Mesothelial cell of epicardium (in vitro differentiated cells): ENCODE results near the gene PCSK2. TPM values are rescaled to one million over a fixed set of nuclear protein-coding genes. Genes with fewer than 3 reads are reported as not detected.

Source experiments
- DNase-seq, 2 experiments: peaks; one replicate each; pipeline ENCODE4 v3.0.0; 2021; ENCODE audit warnings: low spot score in 2 of 2; ENCODE audit not compliant: unreplicated experiment in 2 of 2
- H3K27ac Mint-ChIP-seq: 2 replicates; pipeline ENCODE4 v1.8.0; 2021; ENCODE audit warnings: mixed read lengths
- H3K27me3 Mint-ChIP-seq: 2 replicates; pipeline ENCODE4 v1.8.0; 2021; ENCODE audit warnings: low read depth, mixed read lengths
- H3K36me3 Mint-ChIP-seq: 2 replicates; pipeline ENCODE4 v1.8.0; 2021; ENCODE audit warnings: mixed read lengths
- H3K4me1 Mint-ChIP-seq: 2 replicates; pipeline ENCODE4 v1.8.0; 2021; ENCODE audit warnings: mixed read lengths
- H3K4me3 Mint-ChIP-seq: 2 replicates; pipeline ENCODE4 v1.8.0; 2021; ENCODE audit warnings: mild to moderate bottlenecking, moderate library complexity, mixed read lengths
- H3K9me3 Mint-ChIP-seq: 2 replicates; pipeline ENCODE4 v1.8.0; 2021; ENCODE audit warnings: mixed read lengths
- total RNA-seq: library from RNA; stranded (reverse); gene quantifications from 3 replicates; pipeline ENCODE4 v1.2.1, GENCODE V29; 2021
- TF ChIP-seq, protein P1 (sequence below): fragments of 200-600 bp; sonication (generic); IDR thresholded peaks from one replicate; pipeline ENCODE4 v1.5.0; 2021; ENCODE audit warnings: antibody characterized with exemption; ENCODE audit not compliant: unreplicated experiment

Gene PCSK2
- total RNA-seq, 1 donor from 2014 or later = 0.38 TPM

GRCh38 chr20:17374086-17374485 is 147.2 kb downstream of the PCSK2 start:
- Mint-ChIP-seq H3K9me3 (no peaks in the 10 kb centered on the region), H3K36me3 (no peaks in the 10 kb centered on the region), H3K4me1 (no peaks in the 10 kb centered on the region), H3K4me3 (no peak overlapping the region), H3K27ac (no peak overlapping the region), H3K27me3 (peaks cover 40% of the 10 kb centered on the region)
- no peak for DNase-seq
- TF ChIP-seq, protein P1, sequence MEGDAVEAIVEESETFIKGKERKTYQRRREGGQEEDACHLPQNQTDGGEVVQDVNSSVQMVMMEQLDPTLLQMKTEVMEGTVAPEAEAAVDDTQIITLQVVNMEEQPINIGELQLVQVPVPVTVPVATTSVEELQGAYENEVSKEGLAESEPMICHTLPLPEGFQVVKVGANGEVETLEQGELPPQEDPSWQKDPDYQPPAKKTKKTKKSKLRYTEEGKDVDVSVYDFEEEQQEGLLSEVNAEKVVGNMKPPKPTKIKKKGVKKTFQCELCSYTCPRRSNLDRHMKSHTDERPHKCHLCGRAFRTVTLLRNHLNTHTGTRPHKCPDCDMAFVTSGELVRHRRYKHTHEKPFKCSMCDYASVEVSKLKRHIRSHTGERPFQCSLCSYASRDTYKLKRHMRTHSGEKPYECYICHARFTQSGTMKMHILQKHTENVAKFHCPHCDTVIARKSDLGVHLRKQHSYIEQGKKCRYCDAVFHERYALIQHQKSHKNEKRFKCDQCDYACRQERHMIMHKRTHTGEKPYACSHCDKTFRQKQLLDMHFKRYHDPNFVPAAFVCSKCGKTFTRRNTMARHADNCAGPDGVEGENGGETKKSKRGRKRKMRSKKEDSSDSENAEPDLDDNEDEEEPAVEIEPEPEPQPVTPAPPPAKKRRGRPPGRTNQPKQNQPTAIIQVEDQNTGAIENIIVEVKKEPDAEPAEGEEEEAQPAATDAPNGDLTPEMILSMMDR = no peak

DNA sequence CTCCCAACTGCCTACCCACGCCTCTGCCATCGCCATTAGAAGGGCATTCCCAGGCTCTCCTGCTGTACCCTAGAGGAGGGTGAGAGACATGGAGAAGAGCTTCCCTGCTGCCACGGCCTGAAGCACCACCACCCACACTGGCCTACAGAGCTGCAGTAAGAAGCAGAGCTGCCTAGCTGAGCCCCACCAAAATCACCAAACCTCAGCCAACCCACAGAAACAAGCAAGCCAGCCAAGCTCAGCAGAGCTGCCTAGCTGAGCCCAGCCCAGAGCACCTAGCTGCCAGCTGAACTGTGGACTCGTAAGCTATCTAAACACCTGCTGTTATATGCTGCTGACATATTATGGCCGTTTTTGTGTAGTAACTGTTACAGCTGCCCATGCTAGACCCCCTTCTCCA is 149.2 kb downstream of the PCSK2 start:
- no peaks in the 10 kb centered on the region for H3K4me1 Mint-ChIP-seq
- no peak overlapping the region for H3K4me3 Mint-ChIP-seq
- TF ChIP-seq, protein P1 = no peak
- no peak overlapping the region for H3K27ac Mint-ChIP-seq
- no peak for DNase-seq
- no peaks in the 10 kb centered on the region for H3K9me3 Mint-ChIP-seq
- H3K36me3 Mint-ChIP-seq = no peaks in the 10 kb centered on the region
- peaks cover 22% of the 10 kb centered on the region for H3K27me3 Mint-ChIP-seq

- DNase-seq = no peak
- H3K27ac Mint-ChIP-seq = no peak overlapping the region
- TF ChIP-seq, protein P1 = no peak
- no peaks in the 10 kb centered on the region for H3K36me3 Mint-ChIP-seq
- peaks cover 18% of the 10 kb centered on the region for H3K27me3 Mint-ChIP-seq
- H3K9me3 Mint-ChIP-seq = no peaks in the 10 kb centered on the region
- H3K4me3 Mint-ChIP-seq = no peak overlapping the region
- H3K4me1 Mint-ChIP-seq = no peaks in the 10 kb centered on the region
Measured at GRCh38 chr20:17377231-17377630, 150.4 kb downstream of the PCSK2 start.

- DNase-seq = no peak
- TF ChIP-seq, protein P1 = no peak
- H3K4me1 Mint-ChIP-seq = no peaks in the 10 kb centered on the region
- H3K9me3 Mint-ChIP-seq = no peaks in the 10 kb centered on the region
- peaks cover 17% of the 10 kb centered on the region for H3K27me3 Mint-ChIP-seq
- H3K27ac Mint-ChIP-seq = no peak overlapping the region
- no peaks in the 10 kb centered on the region for H3K36me3 Mint-ChIP-seq
- no peak overlapping the region for H3K4me3 Mint-ChIP-seq
Measured at GRCh38 chr20:17379651-17380050, 152.8 kb downstream of the PCSK2 start.

DNA sequence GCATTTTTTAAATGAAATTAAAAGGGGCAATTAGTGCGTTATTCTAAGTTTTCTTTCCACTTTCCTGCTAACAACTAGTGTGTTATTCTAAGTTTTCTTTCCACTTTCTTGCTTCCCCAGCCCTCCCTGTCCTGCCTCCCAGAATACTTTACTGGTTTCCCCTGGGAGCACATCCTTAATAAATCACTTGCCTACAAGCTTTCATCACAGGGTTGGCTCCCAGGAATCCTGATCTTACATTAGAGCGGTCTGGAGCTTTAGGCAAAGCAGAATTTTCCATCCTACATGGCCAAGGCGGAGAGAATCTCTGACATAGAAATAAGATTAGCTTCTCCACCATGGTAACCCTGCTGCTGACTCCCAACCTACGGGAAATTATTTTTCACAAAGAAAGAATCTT is 154.0 kb downstream of the PCSK2 start:
- no peaks in the 10 kb centered on the region for H3K9me3 Mint-ChIP-seq
- H3K36me3 Mint-ChIP-seq = no peaks in the 10 kb centered on the region
- TF ChIP-seq, protein P1 = no peak
- no peak for DNase-seq
- no peak overlapping the region for H3K27ac Mint-ChIP-seq
- no peak overlapping the region for H3K4me3 Mint-ChIP-seq
- no peaks in the 10 kb centered on the region for H3K4me1 Mint-ChIP-seq
- peaks cover 26% of the 10 kb centered on the region for H3K27me3 Mint-ChIP-seq

DNA sequence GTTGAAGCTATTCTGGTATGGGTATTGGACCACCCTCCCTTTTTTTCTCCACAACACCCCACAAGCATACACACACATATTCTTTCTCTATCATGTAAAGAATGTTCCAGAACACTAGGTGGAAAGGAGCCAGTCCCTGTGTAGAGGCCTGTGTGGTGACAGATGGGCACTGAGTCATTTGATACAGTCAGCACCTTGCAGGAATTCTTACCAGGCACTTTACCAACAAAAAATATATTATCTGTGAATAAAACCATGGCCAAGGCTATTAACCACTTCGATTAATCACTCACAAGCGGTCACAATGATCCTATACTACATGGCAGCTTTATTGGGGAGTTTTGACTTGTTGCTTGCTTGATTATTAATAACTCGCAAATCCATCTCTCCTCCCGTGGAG is 154.9 kb downstream of the PCSK2 start:
- Mint-ChIP-seq H3K4me1 (no peaks in the 10 kb centered on the region), H3K4me3 (no peak overlapping the region), H3K27ac (no peak overlapping the region), H3K27me3 (peaks cover 30% of the 10 kb centered on the region), H3K9me3 (no peaks in the 10 kb centered on the region), H3K36me3 (no peaks in the 10 kb centered on the region)
- DNase-seq = no peak
- TF ChIP-seq, protein P1 = no peak
